Activated T-cell treated with anti-CD3 and anti-CD28 coated beads, Interleukin-2, amount 50 U/mL, for 1 hour (primary cell): ENCODE results near the gene KIF4B.

Experiments used
- DNase-seq: peaks from one replicate; pipeline ENCODE4 v3.0.0-alpha.2; 2020

The KIF4B gene

DNA sequence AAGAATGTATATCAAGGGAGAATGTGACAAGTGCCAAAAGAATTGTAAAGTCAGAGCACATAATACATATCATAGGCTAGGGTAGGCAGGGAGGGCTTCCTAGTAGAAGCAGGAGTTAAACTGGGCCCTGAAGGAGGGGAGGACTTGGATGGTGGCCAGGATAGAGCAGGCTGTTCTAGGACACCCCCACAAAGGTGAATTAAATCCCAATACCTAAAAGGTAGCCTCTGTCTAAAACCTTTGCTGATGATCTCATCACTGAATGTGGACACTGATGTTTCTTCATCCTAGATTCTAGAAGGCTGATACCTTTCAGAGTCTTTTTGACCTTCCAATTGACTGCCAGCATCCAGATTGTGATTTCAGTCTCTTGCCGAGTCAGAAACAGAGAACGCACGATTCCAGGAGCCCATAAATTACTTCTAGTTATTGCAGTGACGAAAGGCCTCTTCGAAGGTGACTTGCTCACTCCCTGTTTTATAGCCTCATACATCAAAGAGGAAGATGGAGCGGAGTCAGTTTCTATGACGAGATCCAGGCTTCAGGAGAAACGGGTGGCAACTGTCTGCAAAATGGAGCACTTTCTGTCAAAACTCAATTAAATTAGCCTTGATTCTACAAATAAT, 43.2 kb downstream of the KIF4B start:
- DNase-seq = no peak

DNA sequence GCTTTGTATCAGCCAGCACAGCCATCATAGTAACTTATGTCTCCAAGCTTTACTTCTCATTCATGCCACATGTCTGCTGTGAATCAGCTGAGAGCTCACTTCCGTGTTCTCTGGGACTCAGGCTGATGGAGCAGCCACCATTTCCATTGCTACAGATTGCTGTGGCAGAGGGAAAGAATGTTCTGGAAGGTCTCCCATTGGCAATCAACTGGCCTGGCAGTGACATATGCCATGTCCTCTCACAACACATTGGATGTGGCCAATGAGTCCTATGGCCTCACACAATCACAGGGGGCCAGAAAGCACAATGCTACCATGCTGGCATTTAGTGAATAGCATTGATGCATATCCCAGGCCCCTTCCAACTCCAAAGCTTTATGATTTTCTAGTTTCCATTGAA, 44.1 kb downstream of the KIF4B start:
- DNase-seq = no peak

DNA sequence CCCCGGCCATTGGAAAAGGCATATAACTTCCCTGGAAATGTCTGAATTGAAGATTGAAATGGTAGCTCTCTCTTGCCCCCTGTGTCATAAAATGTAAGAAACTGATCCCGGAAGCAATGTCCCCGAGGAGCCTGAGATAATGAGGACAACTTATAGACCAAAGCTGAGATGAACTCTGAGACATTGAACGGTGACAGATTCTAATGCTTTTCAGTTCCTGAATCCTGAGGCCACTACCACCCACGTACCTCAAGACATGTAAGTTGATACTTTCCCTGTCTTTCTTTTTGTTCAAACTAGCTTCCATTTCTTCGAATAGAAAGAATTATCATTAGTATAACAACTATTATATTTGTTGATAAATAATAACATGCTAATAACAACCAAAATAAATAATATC, 51.0 kb downstream of the KIF4B start:
- no peak for DNase-seq

DNA sequence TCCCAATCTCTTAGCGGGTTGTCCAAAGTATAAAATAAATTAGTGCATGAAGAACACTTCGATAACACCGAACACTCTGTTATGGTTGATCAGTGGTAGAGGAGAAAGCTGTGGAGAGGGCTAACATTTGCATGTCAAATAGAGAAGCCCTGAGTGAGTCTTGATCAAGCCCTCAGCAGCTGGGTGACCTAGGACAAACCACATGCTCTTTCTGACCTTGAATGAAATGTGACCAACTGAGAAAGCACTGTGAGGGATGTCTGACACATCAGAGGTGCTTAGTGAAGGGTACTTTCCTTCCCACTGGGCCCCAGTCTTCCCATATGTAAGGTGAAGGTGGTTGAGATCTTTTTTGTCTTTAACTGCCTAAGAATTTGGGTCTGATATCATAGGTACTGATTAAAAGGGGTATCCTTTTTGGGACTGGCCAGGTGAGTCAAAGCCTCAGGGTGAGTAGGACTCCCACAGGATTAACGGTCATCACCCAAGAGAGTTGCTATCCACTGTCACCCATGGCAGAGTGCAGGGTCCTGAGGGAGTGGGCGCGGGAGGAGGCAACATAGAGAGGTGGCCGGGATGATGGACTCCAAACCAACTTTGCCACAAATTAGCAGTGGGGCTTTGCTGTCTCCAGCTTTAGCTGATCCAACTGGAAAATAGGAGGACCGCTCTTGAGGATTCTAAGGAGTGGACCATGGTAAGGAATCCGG, 53.5 kb downstream of the KIF4B start:
- DNase-seq = no peak
